Hematopoietic multipotent progenitor cell (in vitro differentiated cells): ENCODE measurements around the gene CEP120. TPM values are rescaled to one million over a fixed set of nuclear protein-coding genes. Genes with fewer than 3 reads are reported as not detected.

Experiments used
- DNase-seq, 3 donors: peaks; one replicate each; pipeline ENCODE4 v3.0.0-alpha.2; 2011 to 2015; ENCODE audit warnings: low read depth in 2 of 3, low spot score in 2 of 3
- total RNA-seq: library from RNA; depleted of rRNA; stranded (reverse); fragments of >200 nt; gene quantifications from one replicate; pipeline ENCODE4 v1.2.3, GENCODE V29; 2012

CEP120 gene
- total RNA-seq, 1 donor, result 14.3 TPM

- DNase-seq, result no peak
Measured at GRCh38 chr5:123304777-123305316, 118.4 kb downstream of the CEP120 start.

GRCh38 chr5:123303802-123304201 is 119.4 kb downstream of the CEP120 start:
- no peak for DNase-seq

GRCh38 chr5:123300266-123300665 is 122.9 kb downstream of the CEP120 start:
- no peak for DNase-seq

DNA sequence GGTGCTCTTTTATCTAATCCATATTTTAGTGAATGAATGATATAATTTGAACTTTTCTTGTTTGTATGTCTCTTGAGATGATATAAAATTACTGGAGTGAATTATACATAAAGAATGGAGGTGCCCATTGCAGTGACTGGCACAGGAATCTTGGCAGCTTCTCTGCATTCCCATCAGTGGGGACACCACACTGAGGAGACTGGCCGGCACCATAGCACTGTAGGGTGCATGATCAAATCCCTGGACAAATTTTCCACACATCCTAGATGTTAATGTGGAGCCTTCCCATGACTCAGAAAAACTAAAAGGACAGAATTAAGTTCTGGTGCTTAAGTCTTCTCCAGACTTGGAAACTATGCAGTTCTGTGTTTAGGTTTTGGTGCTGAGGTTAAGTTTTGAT is 124.1 kb downstream of the CEP120 start:
- DNase-seq, result no peak

GRCh38 chr5:123298335-123299030 is 124.7 kb downstream of the CEP120 start:
- no peak for DNase-seq

DNA sequence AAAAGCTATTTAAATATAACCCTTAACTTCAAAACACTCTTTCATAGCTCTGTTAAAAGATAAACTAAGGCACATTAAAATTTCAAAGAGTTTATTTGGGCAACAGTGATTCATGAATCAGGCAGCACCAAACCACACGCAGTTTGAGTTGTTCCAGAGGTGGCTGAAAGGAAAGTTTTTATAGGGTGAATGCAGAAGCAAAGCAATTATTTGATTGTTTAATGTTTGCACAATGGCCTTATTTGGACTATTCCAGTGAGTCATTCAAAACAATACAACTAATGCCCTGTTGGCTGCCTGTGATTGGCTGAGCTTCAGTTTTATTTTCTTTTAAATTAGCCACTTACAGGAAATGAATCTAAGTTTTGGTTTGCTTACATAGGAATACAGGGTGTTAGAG is 125.3 kb downstream of the CEP120 start:
- DNase-seq, result no peak

DNA sequence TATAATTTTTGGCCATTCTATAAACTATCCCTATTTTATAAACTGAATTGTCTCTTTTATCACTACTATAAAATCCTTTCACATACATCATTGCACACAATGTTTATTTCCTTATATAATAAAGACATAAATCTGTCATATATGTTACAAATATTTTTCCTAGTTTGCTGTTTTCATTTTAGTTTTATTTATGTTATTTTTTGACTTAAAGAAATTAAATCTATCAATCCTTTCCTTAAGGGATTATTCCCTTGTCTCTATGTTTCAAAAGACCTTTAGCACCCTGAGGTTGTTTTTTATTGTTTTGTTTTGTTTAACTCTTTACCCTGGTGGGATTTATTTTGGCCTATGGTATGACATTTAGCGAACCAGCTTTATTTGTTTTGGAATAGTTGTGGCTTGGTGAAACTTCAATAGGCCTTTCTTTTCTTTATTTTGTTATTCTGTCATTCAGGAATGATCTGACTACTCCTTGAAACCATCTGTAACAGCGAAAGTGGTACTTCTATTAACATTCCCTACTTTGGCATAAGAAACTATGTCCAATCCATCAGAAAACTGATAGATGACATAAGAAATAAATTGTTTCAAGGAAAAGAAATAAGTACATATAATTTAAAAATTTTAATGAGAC is 125.9 kb downstream of the CEP120 start:
- DNase-seq, result no peak

Other genes starting within 250 kb of the CEP120 start
- 14.0 TPM for gene CSNK1G3, start 88.8 kb upstream of the CEP120 start, total RNA-seq